Activated CD8-positive, alpha-beta memory T cell treated with anti-CD3 and anti-CD28 coated beads, Interleukin-2, amount 50 U/mL, for 24 hours (primary cell): ENCODE measurements around the gene FXN.
"Not testable (repeated sequence)": the region's sequence is repeated elsewhere in the genome, so short reads cannot be mapped to it uniquely, and the experiment has no call there.

Source experiments
- DNase-seq: peaks from one replicate; pipeline ENCODE4 v3.0.0-alpha.2; 2020; ENCODE audit errors: extremely low read depth

The FXN gene

GRCh38 chr9:69070201-69070600, 34.6 kb downstream of the FXN start:
- no peak for DNase-seq

GRCh38 chr9:69071059-69071458, 35.5 kb downstream of the FXN start:
- no peak for DNase-seq

GRCh38 chr9:69073103-69073502, 37.6 kb downstream of the FXN start:
- no peak for DNase-seq

DNA sequence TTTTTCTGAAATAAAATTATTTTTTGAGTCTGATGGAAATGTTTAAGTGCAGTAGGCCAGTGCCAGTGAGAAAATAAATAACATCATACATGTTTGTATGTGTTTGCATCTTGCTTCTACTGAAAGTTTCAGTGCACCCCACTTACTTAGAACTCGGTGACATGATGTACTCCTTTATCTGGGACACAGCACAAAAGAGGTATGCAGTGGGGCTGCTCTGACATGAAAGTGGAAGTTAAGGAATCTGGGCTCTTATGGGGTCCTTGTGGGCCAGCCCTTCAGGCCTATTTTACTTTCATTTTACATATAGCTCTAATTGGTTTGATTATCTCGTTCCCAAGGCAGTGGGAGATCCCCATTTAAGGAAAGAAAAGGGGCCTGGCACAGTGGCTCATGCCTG, 39.2 kb downstream of the FXN start:
- DNase-seq, result no peak

GRCh38 chr9:69076550-69076949, 41.0 kb downstream of the FXN start:
- no peak for DNase-seq

GRCh38 chr9:69078069-69078468, 42.5 kb downstream of the FXN start:
- no peak for DNase-seq

DNA sequence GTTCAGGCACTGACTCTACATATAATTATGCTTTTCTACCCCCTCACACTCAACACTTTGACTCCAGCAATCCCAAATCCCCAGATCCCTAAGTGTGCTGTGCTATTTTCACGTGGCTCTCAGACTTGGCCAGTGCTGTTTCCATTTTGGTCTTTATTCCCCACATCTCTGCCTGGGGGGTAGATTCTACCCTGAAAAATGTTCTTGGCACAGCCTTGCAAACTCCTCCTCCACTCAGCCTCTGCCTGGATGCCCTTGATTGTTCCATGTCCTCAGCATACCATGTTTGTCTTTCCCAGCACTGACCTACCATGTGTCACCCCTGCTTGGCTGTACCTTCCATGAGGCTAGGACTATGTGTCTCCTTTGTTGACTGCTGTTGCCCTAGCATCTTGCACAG, 43.0 kb downstream of the FXN start:
- no peak for DNase-seq

- no peak for DNase-seq
Measured at GRCh38 chr9:69079186-69079585, 43.6 kb downstream of the FXN start.

DNA sequence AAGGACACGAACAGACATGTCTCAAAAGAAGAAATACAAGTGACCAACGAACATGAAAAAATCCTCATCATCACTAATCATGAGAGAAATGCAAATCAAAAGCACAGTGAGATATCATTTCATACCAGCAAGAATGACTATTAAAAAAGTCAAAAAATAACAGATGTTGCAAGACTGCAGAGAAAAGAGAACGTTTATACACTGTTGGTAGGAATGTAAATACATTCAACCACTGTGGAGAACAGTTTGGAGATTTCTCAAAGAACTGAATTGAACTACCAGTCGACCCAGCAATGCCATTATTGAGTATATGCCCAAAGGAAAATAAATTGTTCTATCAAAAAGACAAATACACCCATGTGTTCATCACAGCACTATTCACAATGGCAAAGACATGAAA, 45.7 kb downstream of the FXN start:
- no peak for DNase-seq

GRCh38 chr9:69083321-69083720, 47.8 kb downstream of the FXN start:
- DNase-seq, result no peak

GRCh38 chr9:69085569-69086283, 50.2 kb downstream of the FXN start:
- DNase-seq, result no peak

GRCh38 chr9:69086312-69086711, 50.8 kb downstream of the FXN start:
- no peak for DNase-seq

DNA sequence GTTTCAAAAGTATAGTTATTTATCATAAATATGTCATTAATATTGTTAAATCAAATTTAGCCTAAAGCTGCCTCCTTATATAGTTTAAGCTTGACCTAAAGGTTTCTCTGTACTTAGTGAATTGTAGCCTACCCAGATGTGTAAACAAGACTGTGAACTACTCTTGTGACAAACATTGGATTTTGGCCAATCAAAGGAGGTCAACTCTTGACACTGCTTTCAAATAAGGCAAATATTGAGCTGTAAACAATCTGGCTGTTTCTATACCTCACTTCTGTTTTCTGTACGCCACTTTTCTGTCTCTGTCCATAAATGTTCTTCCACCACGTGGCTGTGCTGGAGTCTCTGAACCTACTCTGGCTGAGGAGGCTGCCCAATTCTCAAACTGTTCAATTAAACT, 51.2 kb downstream of the FXN start:
- no peak for DNase-seq

DNA sequence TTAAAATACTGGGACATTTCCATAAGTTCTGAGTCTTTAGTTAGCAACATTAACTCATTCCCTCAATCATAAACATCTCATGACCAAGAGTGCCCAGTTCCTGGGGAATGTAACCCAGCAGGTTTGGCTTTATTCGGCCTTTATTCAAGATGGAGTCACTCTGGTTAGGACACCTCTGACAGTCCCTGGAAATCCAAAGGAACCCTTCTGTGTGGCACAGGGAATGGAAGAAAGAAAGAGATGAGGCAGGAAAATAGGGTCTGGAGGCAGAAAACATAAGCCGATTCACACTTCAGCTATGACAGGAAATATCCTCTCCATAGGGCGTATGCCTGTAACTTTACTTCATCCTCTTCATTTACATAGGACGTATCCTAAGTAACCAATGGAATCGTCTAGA, 53.5 kb downstream of the FXN start:
- DNase-seq, result no peak

- DNase-seq, result no peak
Measured at GRCh38 chr9:69089491-69089890, 53.9 kb downstream of the FXN start.

GRCh38 chr9:69090140-69090750, 54.7 kb downstream of the FXN start:
- no peak for DNase-seq

DNA sequence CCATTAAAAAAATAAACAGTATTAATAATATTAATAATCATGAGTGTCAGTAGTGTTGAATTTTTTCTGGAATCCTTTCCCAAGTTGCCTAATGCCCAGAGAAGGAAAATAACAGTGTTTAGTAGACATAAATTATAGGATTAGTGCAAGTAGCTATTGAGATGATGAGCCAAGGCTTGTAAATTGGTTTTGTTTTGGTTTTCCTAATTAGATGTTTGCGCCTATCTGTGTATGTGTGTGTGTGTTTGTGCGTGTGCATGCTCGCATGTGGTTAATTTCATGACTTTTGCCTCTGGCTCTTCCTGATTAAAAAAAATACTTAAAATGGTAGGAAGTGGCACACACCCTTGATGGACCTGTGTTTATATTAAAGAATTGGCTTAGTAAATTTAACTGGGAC, 55.4 kb downstream of the FXN start:
- no peak for DNase-seq

DNA sequence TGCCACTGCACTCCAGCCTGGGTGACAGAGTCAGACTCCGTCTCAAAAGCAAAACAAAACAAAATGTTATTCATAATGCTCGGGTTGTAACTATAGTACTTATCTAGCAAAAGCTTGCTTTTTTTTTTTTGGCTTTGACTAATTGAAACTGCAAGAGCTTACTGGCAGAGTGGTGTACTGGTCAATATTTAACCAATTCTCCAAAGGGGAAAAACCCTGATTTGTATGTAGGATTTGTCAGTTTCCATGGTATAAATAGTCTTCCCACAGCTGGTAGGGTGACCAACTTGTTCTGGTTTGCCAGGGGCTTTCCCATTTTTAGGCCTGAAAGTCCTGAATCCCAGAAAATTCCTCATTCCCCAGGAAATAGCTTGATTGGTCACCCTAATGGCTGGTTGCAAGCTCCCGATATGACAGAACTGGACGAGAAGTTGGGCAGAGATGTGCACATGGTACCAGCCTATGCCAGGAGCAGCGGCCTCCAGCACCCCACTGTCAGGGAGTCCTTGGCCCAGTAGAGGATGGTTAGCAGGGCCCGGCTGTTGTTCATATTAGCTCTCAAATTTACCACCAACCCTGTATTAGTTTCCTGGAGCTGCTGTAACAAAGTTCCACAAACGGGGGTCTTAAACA, 58.0 kb downstream of the FXN start:
- DNase-seq, result no peak

DNA sequence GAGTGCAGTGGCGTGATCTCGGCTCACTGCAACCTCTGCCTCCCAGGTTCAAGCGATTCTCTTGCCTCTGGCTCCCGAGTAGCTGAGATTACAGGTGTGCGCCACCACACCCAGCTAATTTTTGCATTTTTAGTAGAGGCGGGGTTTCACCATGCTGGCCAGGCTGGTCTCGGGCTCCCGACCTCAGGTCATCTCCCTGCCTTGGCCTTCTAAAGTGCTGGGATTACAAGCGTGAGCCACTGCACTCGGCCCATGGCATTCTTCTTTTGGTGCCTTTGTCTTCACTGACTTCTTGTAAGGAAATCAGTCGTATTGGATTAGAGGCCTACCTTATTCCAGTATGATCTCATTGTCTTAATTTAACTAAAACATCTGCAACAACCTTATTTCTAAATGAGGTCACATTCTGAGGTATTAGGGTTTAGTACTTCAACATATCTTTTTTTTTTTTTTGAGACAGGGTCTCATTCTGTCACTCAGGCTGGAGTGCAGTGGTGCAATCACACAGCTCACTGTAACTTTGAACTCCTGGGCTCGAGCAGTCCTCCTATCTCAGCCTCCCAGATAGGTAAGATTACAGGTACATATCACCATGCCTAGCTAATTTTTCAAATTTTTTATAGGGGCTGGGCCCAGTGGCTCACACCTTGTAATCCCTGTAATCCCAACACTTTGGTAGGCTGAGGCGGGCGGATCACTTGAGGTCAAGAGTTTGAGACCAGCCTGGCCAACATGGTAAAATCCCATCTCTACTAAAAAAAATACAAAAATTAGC, 59.0 kb downstream of the FXN start:
- not testable (repeated sequence) for DNase-seq

GRCh38 chr9:69097064-69097463, 61.5 kb downstream of the FXN start:
- no peak for DNase-seq

DNA sequence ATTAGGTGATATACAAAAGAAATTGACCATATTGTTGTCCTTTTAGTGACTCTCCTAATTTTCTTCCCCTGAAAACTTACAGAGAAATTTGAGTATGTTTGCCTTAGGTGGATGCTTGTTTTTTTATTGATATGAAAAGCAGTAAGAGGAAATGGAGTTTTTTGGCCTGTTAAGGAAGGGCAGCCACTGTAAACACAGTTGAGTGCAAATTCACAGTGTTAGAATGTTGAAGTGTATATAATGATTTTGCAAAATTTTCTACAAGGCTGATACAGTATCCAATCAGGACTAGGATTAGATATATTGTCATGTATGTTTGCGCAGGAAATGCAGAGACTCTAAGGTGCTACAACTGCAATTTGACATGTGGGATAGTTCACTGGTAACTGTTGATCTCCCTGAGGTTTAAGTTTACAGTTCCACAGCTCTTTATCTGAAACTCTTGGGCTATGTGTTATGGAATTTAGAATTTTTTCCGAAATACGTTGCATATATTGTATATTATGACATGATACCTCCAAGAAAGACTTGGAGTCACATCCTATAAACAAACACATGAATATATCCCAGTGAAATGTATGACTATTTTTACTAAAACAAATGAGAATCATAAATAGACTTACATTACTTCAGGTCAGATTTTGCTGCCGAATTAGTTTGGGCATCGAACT, 62.5 kb downstream of the FXN start:
- DNase-seq, result no peak
